Tracheal epithelial cell (primary cell): Measurements from ENCODE around the gene IFNA21. TPM values are rescaled to one million over a fixed set of nuclear protein-coding genes. Genes with fewer than 3 reads are reported as not detected.

Experiments used
- total RNA-seq: library from RNA; depleted of rRNA; stranded (reverse); fragments of >200 nt; gene quantifications from 2 replicates; pipeline ENCODE4 v1.2.1, GENCODE V29; 2014

IFNA21 gene
- total RNA-seq: not detected in 2 replicates

GRCh38 chr9:21166560-21166959, at the start of gene IFNA21:
IFNA21 (minus strand) TSS chr9:21166660; CDS start chr9:21166612, 48 bp downstream.

DNA sequence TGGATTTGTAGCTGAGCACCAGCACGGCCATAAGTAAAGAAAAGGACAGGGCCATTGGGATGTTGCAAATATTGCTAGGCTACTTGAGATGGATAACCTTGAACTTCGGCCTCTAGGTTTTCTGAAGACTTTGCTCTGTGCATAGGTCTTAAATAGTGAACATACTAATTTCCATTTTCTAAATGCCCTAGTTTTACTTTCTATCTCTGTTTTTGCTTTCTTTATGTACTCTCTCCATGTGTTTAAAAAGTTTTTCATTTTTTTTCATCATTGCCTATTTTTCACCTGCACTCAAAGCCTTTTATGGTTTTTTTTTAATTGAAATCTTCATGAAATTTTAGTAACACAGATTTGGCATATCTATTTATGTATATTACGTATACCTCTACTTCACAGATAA, 40.6 kb upstream of the IFNA21 start, which contains the start of gene IFNA10:
Gene IFNA10, minus strand, starts transcription at position 101 of the 400 bp plus-strand sequence. Its CDS starts 46 bp downstream, at position 55.

GRCh38 chr9:21202105-21202504, 35.6 kb upstream of the IFNA21 start, which contains the start of gene IFNA7:
IFNA7 (minus strand) TSS chr9:21202205; CDS start chr9:21202165, 40 bp downstream.

DNA sequence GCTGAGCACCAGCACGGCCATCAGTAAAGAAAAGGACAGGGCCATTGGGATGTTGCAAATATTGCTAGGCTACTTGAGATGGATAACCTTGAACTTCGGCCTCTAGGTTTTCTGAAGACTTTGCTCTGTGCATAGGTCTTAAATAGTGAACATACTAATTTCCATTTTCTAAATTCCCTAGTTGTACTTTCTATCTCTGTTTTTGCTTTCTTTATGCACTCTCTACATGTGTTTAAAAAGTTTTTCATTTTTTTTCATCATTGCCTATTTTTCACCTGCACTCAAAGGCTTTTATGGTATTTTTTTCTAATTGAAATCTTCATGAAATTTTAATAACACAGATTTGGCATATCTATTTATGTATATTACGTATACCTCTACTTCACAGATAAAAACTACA, 21.0 kb upstream of the IFNA21 start, which contains the start of gene IFNA4:
Gene IFNA4, minus strand, starts transcription at position 101 of the 400 bp plus-strand sequence. Its CDS starts 56 bp downstream, at position 45.

GRCh38 chr9:21141427-21141882, 25.0 kb downstream of the IFNA21 start, which contains the start of gene IFNW1:
IFNW1 (minus strand) TSS chr9:21141832; CDS start chr9:21141570, 262 bp downstream.

Other genes starting within 250 kb of the IFNA21 start
- 2.3 and 5.3 TPM in 2 replicates for gene HACD4, start 135.0 kb downstream of the IFNA21 start, total RNA-seq
- not detected in 2 replicates for gene IFNB1, start 88.7 kb downstream of the IFNA21 start, total RNA-seq
- not detected in 2 replicates for gene IFNW1, start 24.8 kb downstream of the IFNA21 start, total RNA-seq
- not detected in 2 replicates for gene IFNA4, start 20.9 kb upstream of the IFNA21 start, total RNA-seq
- not detected in 2 replicates for gene IFNA7, start 35.5 kb upstream of the IFNA21 start, total RNA-seq
- not detected in 2 replicates for gene IFNA10, start 40.5 kb upstream of the IFNA21 start, total RNA-seq
- gene IFNA16, start 50.7 kb upstream of the IFNA21 start, total RNA-seq: not detected in 2 replicates
- not detected in 2 replicates for gene IFNA17, start 61.6 kb upstream of the IFNA21 start, total RNA-seq
- not detected in 2 replicates for gene IFNA14, start 73.3 kb upstream of the IFNA21 start, total RNA-seq
- not detected in 2 replicates for gene IFNA5, start 138.7 kb upstream of the IFNA21 start, total RNA-seq
- gene KLHL9, start 168.7 kb upstream of the IFNA21 start, total RNA-seq: 22.7 and 24.3 TPM in 2 replicates
- gene IFNA6, start 184.2 kb upstream of the IFNA21 start, total RNA-seq: not detected in 2 replicates
- gene IFNA13, start 201.4 kb upstream of the IFNA21 start, total RNA-seq: not detected in 2 replicates
- not detected in 2 replicates for gene IFNA2, start 218.7 kb upstream of the IFNA21 start, total RNA-seq
- not detected in 2 replicates for gene IFNA8, start 242.5 kb upstream of the IFNA21 start, total RNA-seq